HG02852 (cell line): ENCODE results near the gene MGAT4D.
"Not testable (repeated sequence)": the region's sequence is repeated elsewhere in the genome, so short reads cannot be mapped to it uniquely, and the experiment has no call there.

ENCODE experiments used
- ATAC-seq: cut with Tn5 transposase; IDR thresholded peaks from one replicate; pipeline ENCODE4 v1.9.1; 2021; ENCODE audit warnings: mild to moderate bottlenecking, moderate library complexity; ENCODE audit not compliant: unreplicated experiment

Gene MGAT4D

GRCh38 chr4:140497747-140498636, at the start of gene MGAT4D:
TSS of gene MGAT4D (minus strand) at chr4:140498293. CDS start at chr4:140498222, 71 bp downstream.
- no peak for ATAC-seq

GRCh38 chr4:140533951-140534480, 35.9 kb upstream of the MGAT4D start:
- no peak for ATAC-seq

- ATAC-seq: no peak
Measured at GRCh38 chr4:140529434-140529833, 31.3 kb upstream of the MGAT4D start.

- ATAC-seq: peak; percentile 100
Measured at GRCh38 chr4:140523857-140524742, 26.0 kb upstream of the MGAT4D start, which contains the start of gene ELMOD2. TSS of gene ELMOD2 (plus strand) at chr4:140524168. CDS start at chr4:140525429, 1,261 bp downstream.

- peak; percentile 12 for ATAC-seq
Measured at GRCh38 chr4:140523370-140523856, 25.3 kb upstream of the MGAT4D start.

GRCh38 chr4:140515423-140515822, 17.3 kb upstream of the MGAT4D start:
- no peak for ATAC-seq

GRCh38 chr4:140513765-140514164, 15.7 kb upstream of the MGAT4D start:
- not testable (repeated sequence) for ATAC-seq

GRCh38 chr4:140504261-140504660, 6.2 kb upstream of the MGAT4D start:
- ATAC-seq: no peak

- no peak for ATAC-seq
Measured at GRCh38 chr4:140499391-140499790, 1.3 kb upstream of the MGAT4D start.

GRCh38 chr4:140497405-140497746, 717 bp downstream of the MGAT4D start:
- ATAC-seq: no peak

- no peak for ATAC-seq
Measured at GRCh38 chr4:140485939-140486338, 12.2 kb downstream of the MGAT4D start.

- ATAC-seq: no peak
Measured at GRCh38 chr4:140483445-140483844, 14.6 kb downstream of the MGAT4D start.

- ATAC-seq: no peak
Measured at GRCh38 chr4:140472156-140472555, 25.9 kb downstream of the MGAT4D start.

GRCh38 chr4:140469791-140470733, 28.0 kb downstream of the MGAT4D start:
- no peak for ATAC-seq

- ATAC-seq: no peak
Measured at GRCh38 chr4:140466146-140466545, 31.9 kb downstream of the MGAT4D start.

- ATAC-seq: no peak
Measured at GRCh38 chr4:140463614-140464013, 34.5 kb downstream of the MGAT4D start.

GRCh38 chr4:140463182-140463581, 34.9 kb downstream of the MGAT4D start:
- no peak for ATAC-seq

- ATAC-seq: no peak
Measured at GRCh38 chr4:140450352-140450751, 47.7 kb downstream of the MGAT4D start.

- no peak for ATAC-seq
Measured at GRCh38 chr4:140448830-140449229, 49.3 kb downstream of the MGAT4D start.

GRCh38 chr4:140448162-140448561, 49.9 kb downstream of the MGAT4D start:
- no peak for ATAC-seq
